NB4 (cell line): ENCODE measurements around the gene PAK2.

Experiments
- MYC ChIP-seq: IDR thresholded peaks from 2 replicates; pipeline ENCODE4 v1.6.1; 2011; ENCODE audit warnings: low read depth, low read length
- POLR2A ChIP-seq: IDR thresholded peaks from 2 replicates; pipeline ENCODE4 v1.6.1; 2011; ENCODE audit warnings: mild to moderate bottlenecking; ENCODE audit not compliant: insufficient read length; ENCODE audit errors: extremely low read depth
- TF ChIP-seq, protein P1 (sequence below): IDR thresholded peaks from one replicate; pipeline ENCODE4 v1.5.1; 2012; ENCODE audit warnings: low read depth, low read length

DNA sequence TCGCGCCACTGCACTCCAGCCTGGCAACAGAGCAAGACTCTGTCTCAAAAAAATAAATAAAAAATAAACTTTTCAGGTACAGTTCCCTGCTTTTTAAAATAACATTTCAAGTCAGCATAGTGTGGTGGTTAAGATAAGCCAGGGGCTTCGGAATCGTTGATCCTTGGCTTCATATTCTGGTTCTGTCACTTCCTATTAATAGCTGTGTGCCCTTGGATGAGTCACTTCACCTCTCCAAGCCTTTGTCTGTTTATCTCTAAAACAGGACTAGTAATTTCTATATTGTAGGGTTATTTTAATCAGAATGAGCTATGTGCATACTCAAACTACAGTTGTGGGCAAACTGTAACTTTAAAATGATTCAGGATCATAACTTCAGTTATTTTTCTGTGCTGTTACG, 74.2 kb downstream of the PAK2 start:
- TF ChIP-seq, protein P1, sequence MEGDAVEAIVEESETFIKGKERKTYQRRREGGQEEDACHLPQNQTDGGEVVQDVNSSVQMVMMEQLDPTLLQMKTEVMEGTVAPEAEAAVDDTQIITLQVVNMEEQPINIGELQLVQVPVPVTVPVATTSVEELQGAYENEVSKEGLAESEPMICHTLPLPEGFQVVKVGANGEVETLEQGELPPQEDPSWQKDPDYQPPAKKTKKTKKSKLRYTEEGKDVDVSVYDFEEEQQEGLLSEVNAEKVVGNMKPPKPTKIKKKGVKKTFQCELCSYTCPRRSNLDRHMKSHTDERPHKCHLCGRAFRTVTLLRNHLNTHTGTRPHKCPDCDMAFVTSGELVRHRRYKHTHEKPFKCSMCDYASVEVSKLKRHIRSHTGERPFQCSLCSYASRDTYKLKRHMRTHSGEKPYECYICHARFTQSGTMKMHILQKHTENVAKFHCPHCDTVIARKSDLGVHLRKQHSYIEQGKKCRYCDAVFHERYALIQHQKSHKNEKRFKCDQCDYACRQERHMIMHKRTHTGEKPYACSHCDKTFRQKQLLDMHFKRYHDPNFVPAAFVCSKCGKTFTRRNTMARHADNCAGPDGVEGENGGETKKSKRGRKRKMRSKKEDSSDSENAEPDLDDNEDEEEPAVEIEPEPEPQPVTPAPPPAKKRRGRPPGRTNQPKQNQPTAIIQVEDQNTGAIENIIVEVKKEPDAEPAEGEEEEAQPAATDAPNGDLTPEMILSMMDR, result no peak
- TF ChIP-seq POLR2A (no peak), MYC (no peak)
